PFSK-1 (cell line): Measurements from ENCODE around the gene IMMP1L.

Source experiments
- FOXP2 ChIP-seq: optimal IDR thresholded peaks from 2 replicates; pipeline ENCODE3; 2011; ENCODE audit warnings: borderline replicate concordance, control low read depth, inconsistent platforms; ENCODE audit not compliant: insufficient read depth; ENCODE audit errors: extremely low read length, extremely low read depth
- POLR2AphosphoS5 ChIP-seq: IDR thresholded peaks from 2 replicates; pipeline ENCODE4 v1.6.1; 2012; ENCODE audit warnings: low read depth, mild to moderate bottlenecking, control low read depth, low read length, moderate library complexity
- SIN3A ChIP-seq: IDR thresholded peaks from 2 replicates; pipeline ENCODE4 v1.6.1; 2012; ENCODE audit warnings: mild to moderate bottlenecking, low read length, moderate library complexity, borderline replicate concordance; ENCODE audit not compliant: insufficient read depth

DNA sequence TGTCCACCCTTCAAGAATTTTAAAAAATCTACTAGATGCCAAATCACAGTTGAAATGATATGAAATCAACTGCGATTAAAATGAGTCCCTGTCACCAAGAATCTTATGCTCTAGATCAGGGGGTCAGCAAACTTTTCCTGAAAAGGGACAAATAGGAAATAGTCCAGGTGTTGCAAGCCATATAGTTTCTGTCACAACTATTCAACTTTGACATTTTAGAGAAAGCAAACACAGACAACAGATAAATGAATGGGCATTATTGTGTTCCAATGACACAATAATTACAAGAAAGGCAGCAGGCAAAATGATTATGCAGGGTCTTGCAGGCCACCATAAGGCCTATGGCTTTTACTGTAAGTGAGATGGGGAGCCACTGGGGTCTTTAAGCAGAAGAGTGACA, 58.6 kb downstream of the IMMP1L start:
- TF ChIP-seq SIN3A (no peak), FOXP2 (no peak), POLR2AphosphoS5 (no peak)
